GM10266 (cell line): ENCODE results near the gene SHISA8.

Source experiments
- DNase-seq: peaks from one replicate; pipeline ENCODE4 v3.0.0; 2012; ENCODE audit errors: extremely low spot score
- CTCF ChIP-seq: IDR thresholded peaks from 2 replicates; pipeline ENCODE4 v1.5.1; 2012; ENCODE audit warnings: mild to moderate bottlenecking, low read depth; ENCODE audit not compliant: control insufficient read depth, insufficient read depth; ENCODE audit errors: missing control alignments

Gene SHISA8

GRCh38 chr22:41939981-41940831 is 25.3 kb upstream of the SHISA8 start:
- no peak for TF ChIP-seq CTCF
- peak; percentile 79 for DNase-seq

GRCh38 chr22:41936894-41937169 is 22.0 kb upstream of the SHISA8 start:
- DNase-seq = no peak
- no peak for TF ChIP-seq CTCF

GRCh38 chr22:41935509-41935908 is 20.6 kb upstream of the SHISA8 start:
- no peak for DNase-seq
- no peak for TF ChIP-seq CTCF

GRCh38 chr22:41935015-41935351 is 20.1 kb upstream of the SHISA8 start:
- no peak for TF ChIP-seq CTCF
- no peak for DNase-seq

GRCh38 chr22:41934284-41935014 is 19.6 kb upstream of the SHISA8 start:
- no peak for TF ChIP-seq CTCF
- DNase-seq = no peak

GRCh38 chr22:41933411-41934177 is 18.7 kb upstream of the SHISA8 start:
- no peak for DNase-seq
- TF ChIP-seq CTCF = no peak
